GM23338 (cell line): ENCODE measurements around the gene BCCIP. TPM values are rescaled to one million over a fixed set of nuclear protein-coding genes. Genes with fewer than 3 reads are reported as not detected.

ENCODE experiments used
- ATAC-seq: fragments of 200-7000 bp; cut with Tn5 transposase; 3 replicates; pipeline ENCODE4 v1.9.1; 2020
- DNase-seq: peaks from one replicate; pipeline ENCODE4 v3.0.0-alpha.2; 2015; ENCODE audit warnings: low spot score
- H2AFZ ChIP-seq: fragments of 200-600 bp; sonication (generic); 2 replicates; pipeline ENCODE4 v1.8.0; 2016; ENCODE audit warnings: antibody characterized with exemption, mild to moderate bottlenecking, moderate library complexity
- H3F3A ChIP-seq: fragments of 200-600 bp; sonication (generic); replicated peaks from 2 replicates; pipeline ENCODE4 v1.8.0; 2017; ENCODE audit warnings: antibody characterized with exemption, mixed run types, low read depth
- H3K27ac ChIP-seq: fragments of 200-600 bp; sonication (generic); 2 replicates; pipeline ENCODE4 v1.6.1; 2016; ENCODE audit warnings: low read depth
- H3K27me3 ChIP-seq: fragments of 200-600 bp; sonication (generic); 2 replicates; pipeline ENCODE4 v1.8.0; 2016; ENCODE audit warnings: mild to moderate bottlenecking, mixed run types, moderate library complexity; ENCODE audit not compliant: insufficient read depth
- H3K36me3 ChIP-seq: fragments of 200-600 bp; sonication (generic); 2 replicates; pipeline ENCODE4 v1.8.0; 2016; ENCODE audit warnings: mild to moderate bottlenecking; ENCODE audit not compliant: insufficient read depth
- H3K4me1 ChIP-seq: fragments of 200-600 bp; sonication (generic); 2 replicates; pipeline ENCODE4 v1.8.0; 2016; ENCODE audit warnings: mild to moderate bottlenecking, moderate library complexity; ENCODE audit not compliant: insufficient read depth
- H3K4me2 ChIP-seq: fragments of 200-600 bp; sonication (generic); 2 replicates; pipeline ENCODE4 v1.7.1; 2017; ENCODE audit warnings: mixed run types
- H3K4me3 ChIP-seq: fragments of 200-600 bp; sonication (generic); 2 replicates; pipeline ENCODE4 v1.6.1; 2016; ENCODE audit warnings: mixed run types
- H3K79me2 ChIP-seq: fragments of 200-600 bp; sonication (generic); replicated peaks from 2 replicates; pipeline ENCODE4 v1.8.0; 2017; ENCODE audit warnings: mild to moderate bottlenecking; ENCODE audit not compliant: insufficient read depth
- H3K9me2 ChIP-seq: fragments of 200-600 bp; sonication (generic); 2 replicates; pipeline ENCODE4 v1.8.0; 2017; ENCODE audit not compliant: insufficient read depth
- H4K20me1 ChIP-seq: fragments of 200-600 bp; sonication (generic); replicated peaks from 2 replicates; pipeline ENCODE4 v1.8.0; 2017; ENCODE audit warnings: mild to moderate bottlenecking; ENCODE audit not compliant: insufficient read depth
- H3K27ac Mint-ChIP-seq: 2 replicates; pipeline ENCODE4 v1.8.0; 2020; ENCODE audit warnings: inconsistent platforms, mild to moderate bottlenecking, moderate library complexity, mixed read lengths
- H3K27me3 Mint-ChIP-seq: 3 replicates; pipeline ENCODE4 v1.8.0; 2022; ENCODE audit warnings: low read depth, mild to moderate bottlenecking, moderate library complexity, mixed read lengths, inconsistent platforms; ENCODE audit not compliant: insufficient read depth, poor library complexity
- H3K36me3 Mint-ChIP-seq: 3 replicates; pipeline ENCODE4 v1.8.0; 2021; ENCODE audit warnings: low read depth, mild to moderate bottlenecking, inconsistent platforms, moderate library complexity, mixed read lengths
- H3K4me1 Mint-ChIP-seq: 3 replicates; pipeline ENCODE4 v1.8.0; 2020; ENCODE audit warnings: mild to moderate bottlenecking, inconsistent platforms, mixed read lengths
- H3K4me3 Mint-ChIP-seq: 3 replicates; pipeline ENCODE4 v1.8.0; 2021; ENCODE audit warnings: moderate library complexity, mild to moderate bottlenecking, inconsistent platforms, mixed read lengths
- H3K9me3 Mint-ChIP-seq: 3 replicates; pipeline ENCODE4 v1.8.0; 2020; ENCODE audit warnings: moderate library complexity, mild to moderate bottlenecking, inconsistent platforms, mixed read lengths
- CREB1 ChIP-seq: fragments of 250-450 bp; sonication (Bioruptor Pico); IDR thresholded peaks from 2 replicates; pipeline ENCODE4 v1.5.0; 2020; ENCODE audit warnings: low read depth, mild to moderate bottlenecking, moderate library complexity
- EZH2phosphoT487 ChIP-seq: fragments of 200-600 bp; sonication (generic); IDR thresholded peaks from one replicate; pipeline ENCODE4 v1.8.1; 2018; ENCODE audit warnings: antibody characterized with exemption; ENCODE audit not compliant: unreplicated experiment
- ZNF114 ChIP-seq: fragments of 250-450 bp; sonication (Bioruptor Pico); IDR thresholded peaks from 2 replicates; pipeline ENCODE4 v1.5.0; 2020; ENCODE audit warnings: mild to moderate bottlenecking, moderate library complexity
- polyA plus RNA-seq: library from polyadenylated mRNA; unstranded; fragments of >200 nt; fragmentation: Nextera tagmentation; extraction: Ambion mirVana; gene quantifications from 2 replicates; pipeline ENCODE4 v1.2.1, GENCODE V29; 2016
- total RNA-seq: library from RNA; depleted of rRNA; stranded (reverse); fragments of >200 nt; shearing (Covaris generic); gene quantifications from 2 replicates; pipeline ENCODE4 v1.2.3, GENCODE V29; 2014
- TF ChIP-seq, protein P1 (sequence below): IDR thresholded peaks from one replicate; pipeline ENCODE4 v1.6.1; 2018; ENCODE audit warnings: antibody characterized with exemption; ENCODE audit not compliant: unreplicated experiment
- TF ChIP-seq, protein P2 (sequence below): IDR thresholded peaks from 2 replicates; pipeline ENCODE4 v1.6.1; 2016; ENCODE audit warnings: antibody characterized with exemption
- TF ChIP-seq, protein P3 (sequence below), 2 experiments: fragments of 200-600 bp in 1 of 2; sonication (generic) in 1 of 2; conservative IDR thresholded peaks; 2 replicates each; pipeline versions ENCODE4 v1.5.1 to v1.6.1; 2016 to 2017; ENCODE audit warnings: antibody characterized with exemption in 2 of 2, low read depth in 2 of 2, mild to moderate bottlenecking in 2 of 2, moderate library complexity in 1 of 2

The BCCIP gene
- total and polyA plus RNA-seq, 2 experiments from 2014 or later: 98.6 to 214 TPM

DNA sequence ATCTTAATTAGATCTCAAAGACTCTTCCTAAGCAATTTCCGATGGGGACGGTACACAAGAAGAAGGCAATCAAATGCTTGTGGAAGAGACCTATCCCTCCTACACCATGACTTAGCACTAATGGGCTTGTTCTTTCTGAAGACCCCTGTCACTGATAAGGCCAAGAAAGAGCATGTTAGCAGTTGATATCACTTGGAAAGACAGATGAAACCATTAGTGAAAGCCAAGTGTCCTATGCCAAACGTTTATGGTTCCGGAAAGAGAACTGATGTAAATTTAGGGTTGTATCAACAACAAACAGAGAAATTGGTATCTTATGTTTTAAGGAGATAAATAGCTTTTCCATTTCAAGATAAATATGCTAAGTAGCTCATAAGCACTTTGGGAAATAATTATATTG lies 6.8 kb upstream of the BCCIP start:
- H3K27me3 ChIP-seq: no peaks in the 10 kb centered on the region
- no peak overlapping the region for H3K4me3 ChIP-seq
- no peak overlapping the region for H2AFZ ChIP-seq
- no peaks in the 10 kb centered on the region for H3K4me1 ChIP-seq
- Mint-ChIP-seq H3K9me3 (no peaks in the 10 kb centered on the region), H3K4me1 (no peaks in the 10 kb centered on the region; the same call in 2 of the 3 replicates), H3K4me3 (no peak overlapping the region), H3K36me3 (peaks cover 11% of the 10 kb centered on the region; the same call in 2 of the 3 replicates), H3K27me3 (no peaks in the 10 kb centered on the region), H3K27ac (no peak overlapping the region)
- H3K9me2 ChIP-seq: no peaks in the 10 kb centered on the region
- no peaks in the 10 kb centered on the region; the same call in 1 of the 2 replicates for H3K36me3 ChIP-seq
- H3F3A ChIP-seq: no peaks in the 10 kb centered on the region
- TF ChIP-seq ZNF114 (CRISPR knock-in tag): no peak
- TF ChIP-seq CREB1 (CRISPR knock-in tag): no peak
- no peak for TF ChIP-seq EZH2phosphoT487
- H4K20me1 ChIP-seq: no peaks in the 10 kb centered on the region
- no peaks in the 10 kb centered on the region for H3K79me2 ChIP-seq
- H3K4me2 ChIP-seq: no peak overlapping the region
- DNase-seq (no peak), ATAC-seq (no peak)
- no peak overlapping the region for H3K27ac ChIP-seq

- Histone ChIP-seq H3K36me3 (no peaks in the 10 kb centered on the region), H3F3A (no peaks in the 10 kb centered on the region), H4K20me1 (no peaks in the 10 kb centered on the region), H3K4me3 (no peak overlapping the region), H3K4me1 (no peaks in the 10 kb centered on the region), H3K4me2 (no peak overlapping the region), H3K9me2 (no peaks in the 10 kb centered on the region), H3K27me3 (no peaks in the 10 kb centered on the region), H3K79me2 (peaks cover 9% of the 10 kb centered on the region), H2AFZ (no peak overlapping the region), H3K27ac (no peak overlapping the region)
- Mint-ChIP-seq H3K4me3 (no peak overlapping the region), H3K36me3 (peaks cover 11% of the 10 kb centered on the region; the same call in 2 of the 3 replicates), H3K27ac (no peak overlapping the region), H3K27me3 (no peaks in the 10 kb centered on the region), H3K9me3 (no peaks in the 10 kb centered on the region), H3K4me1 (peaks cover 5% of the 10 kb centered on the region; the same call in 2 of the 3 replicates)
- ATAC-seq (no peak), DNase-seq (no peak)
- TF ChIP-seq, protein P1, sequence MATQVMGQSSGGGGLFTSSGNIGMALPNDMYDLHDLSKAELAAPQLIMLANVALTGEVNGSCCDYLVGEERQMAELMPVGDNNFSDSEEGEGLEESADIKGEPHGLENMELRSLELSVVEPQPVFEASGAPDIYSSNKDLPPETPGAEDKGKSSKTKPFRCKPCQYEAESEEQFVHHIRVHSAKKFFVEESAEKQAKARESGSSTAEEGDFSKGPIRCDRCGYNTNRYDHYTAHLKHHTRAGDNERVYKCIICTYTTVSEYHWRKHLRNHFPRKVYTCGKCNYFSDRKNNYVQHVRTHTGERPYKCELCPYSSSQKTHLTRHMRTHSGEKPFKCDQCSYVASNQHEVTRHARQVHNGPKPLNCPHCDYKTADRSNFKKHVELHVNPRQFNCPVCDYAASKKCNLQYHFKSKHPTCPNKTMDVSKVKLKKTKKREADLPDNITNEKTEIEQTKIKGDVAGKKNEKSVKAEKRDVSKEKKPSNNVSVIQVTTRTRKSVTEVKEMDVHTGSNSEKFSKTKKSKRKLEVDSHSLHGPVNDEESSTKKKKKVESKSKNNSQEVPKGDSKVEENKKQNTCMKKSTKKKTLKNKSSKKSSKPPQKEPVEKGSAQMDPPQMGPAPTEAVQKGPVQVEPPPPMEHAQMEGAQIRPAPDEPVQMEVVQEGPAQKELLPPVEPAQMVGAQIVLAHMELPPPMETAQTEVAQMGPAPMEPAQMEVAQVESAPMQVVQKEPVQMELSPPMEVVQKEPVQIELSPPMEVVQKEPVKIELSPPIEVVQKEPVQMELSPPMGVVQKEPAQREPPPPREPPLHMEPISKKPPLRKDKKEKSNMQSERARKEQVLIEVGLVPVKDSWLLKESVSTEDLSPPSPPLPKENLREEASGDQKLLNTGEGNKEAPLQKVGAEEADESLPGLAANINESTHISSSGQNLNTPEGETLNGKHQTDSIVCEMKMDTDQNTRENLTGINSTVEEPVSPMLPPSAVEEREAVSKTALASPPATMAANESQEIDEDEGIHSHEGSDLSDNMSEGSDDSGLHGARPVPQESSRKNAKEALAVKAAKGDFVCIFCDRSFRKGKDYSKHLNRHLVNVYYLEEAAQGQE: no peak
Measured at GRCh38 chr10:125817337-125817946, 5.9 kb upstream of the BCCIP start.

- no peak overlapping the region for H2AFZ ChIP-seq
- ATAC-seq (no peak), DNase-seq (no peak)
- no peaks in the 10 kb centered on the region for H3K27me3 ChIP-seq
- H3K4me3 Mint-ChIP-seq: no peak overlapping the region
- no peaks in the 10 kb centered on the region for H3F3A ChIP-seq
- peaks cover 17% of the 10 kb centered on the region; the same call in 1 of the 2 replicates for H4K20me1 ChIP-seq
- peaks cover 36% of the 10 kb centered on the region for H3K79me2 ChIP-seq
- H3K9me2 ChIP-seq: no peaks in the 10 kb centered on the region
- H3K36me3 Mint-ChIP-seq: peaks cover 2% of the 10 kb centered on the region; the same call in 1 of the 3 replicates
- no peaks in the 10 kb centered on the region for H3K36me3 ChIP-seq
- peaks cover 5% of the 10 kb centered on the region; the same call in 2 of the 3 replicates for H3K4me1 Mint-ChIP-seq
- H3K27me3 Mint-ChIP-seq: no peaks in the 10 kb centered on the region
- no peaks in the 10 kb centered on the region for H3K9me3 Mint-ChIP-seq
- no peak overlapping the region for H3K4me3 ChIP-seq
- no peak overlapping the region for H3K4me2 ChIP-seq
- H3K27ac Mint-ChIP-seq: no peak overlapping the region
- H3K27ac ChIP-seq: no peak overlapping the region
- peaks cover 10% of the 10 kb centered on the region for H3K4me1 ChIP-seq
- no peak for TF ChIP-seq EZH2phosphoT487
- TF ChIP-seq, protein P2, sequence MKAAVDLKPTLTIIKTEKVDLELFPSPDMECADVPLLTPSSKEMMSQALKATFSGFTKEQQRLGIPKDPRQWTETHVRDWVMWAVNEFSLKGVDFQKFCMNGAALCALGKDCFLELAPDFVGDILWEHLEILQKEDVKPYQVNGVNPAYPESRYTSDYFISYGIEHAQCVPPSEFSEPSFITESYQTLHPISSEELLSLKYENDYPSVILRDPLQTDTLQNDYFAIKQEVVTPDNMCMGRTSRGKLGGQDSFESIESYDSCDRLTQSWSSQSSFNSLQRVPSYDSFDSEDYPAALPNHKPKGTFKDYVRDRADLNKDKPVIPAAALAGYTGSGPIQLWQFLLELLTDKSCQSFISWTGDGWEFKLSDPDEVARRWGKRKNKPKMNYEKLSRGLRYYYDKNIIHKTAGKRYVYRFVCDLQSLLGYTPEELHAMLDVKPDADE: no peak
- TF ChIP-seq, protein P1: no peak
- TF ChIP-seq, protein P3, sequence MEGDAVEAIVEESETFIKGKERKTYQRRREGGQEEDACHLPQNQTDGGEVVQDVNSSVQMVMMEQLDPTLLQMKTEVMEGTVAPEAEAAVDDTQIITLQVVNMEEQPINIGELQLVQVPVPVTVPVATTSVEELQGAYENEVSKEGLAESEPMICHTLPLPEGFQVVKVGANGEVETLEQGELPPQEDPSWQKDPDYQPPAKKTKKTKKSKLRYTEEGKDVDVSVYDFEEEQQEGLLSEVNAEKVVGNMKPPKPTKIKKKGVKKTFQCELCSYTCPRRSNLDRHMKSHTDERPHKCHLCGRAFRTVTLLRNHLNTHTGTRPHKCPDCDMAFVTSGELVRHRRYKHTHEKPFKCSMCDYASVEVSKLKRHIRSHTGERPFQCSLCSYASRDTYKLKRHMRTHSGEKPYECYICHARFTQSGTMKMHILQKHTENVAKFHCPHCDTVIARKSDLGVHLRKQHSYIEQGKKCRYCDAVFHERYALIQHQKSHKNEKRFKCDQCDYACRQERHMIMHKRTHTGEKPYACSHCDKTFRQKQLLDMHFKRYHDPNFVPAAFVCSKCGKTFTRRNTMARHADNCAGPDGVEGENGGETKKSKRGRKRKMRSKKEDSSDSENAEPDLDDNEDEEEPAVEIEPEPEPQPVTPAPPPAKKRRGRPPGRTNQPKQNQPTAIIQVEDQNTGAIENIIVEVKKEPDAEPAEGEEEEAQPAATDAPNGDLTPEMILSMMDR (conservative IDR thresholded peaks at IDR 0.05; ENCODE audit: low read depth in 2 of 2): no peak
Measured at GRCh38 chr10:125820701-125821100, 2.6 kb upstream of the BCCIP start.
